Glutamatergic neuron (in vitro differentiated cells): ENCODE results near the gene ADRM1. TPM values are rescaled to one million over a fixed set of nuclear protein-coding genes. Genes with fewer than 3 reads are reported as not detected.

ENCODE experiments used
- DNase-seq: peaks from one replicate; pipeline ENCODE4 v3.0.0; 2022
- H3K27ac Mint-ChIP-seq: one replicate; pipeline ENCODE4 v1.8.0; 2020; ENCODE audit warnings: mild to moderate bottlenecking, mixed read lengths, inconsistent platforms; ENCODE audit not compliant: unreplicated experiment
- H3K27me3 Mint-ChIP-seq: one replicate; pipeline ENCODE4 v1.8.0; 2020; ENCODE audit warnings: mild to moderate bottlenecking, moderate library complexity, mixed read lengths, inconsistent platforms; ENCODE audit not compliant: unreplicated experiment
- H3K36me3 Mint-ChIP-seq: one replicate; pipeline ENCODE4 v1.8.0; 2020; ENCODE audit warnings: mild to moderate bottlenecking, mixed read lengths, inconsistent platforms; ENCODE audit not compliant: unreplicated experiment
- H3K4me1 Mint-ChIP-seq: one replicate; pipeline ENCODE4 v1.8.0; 2020; ENCODE audit warnings: mild to moderate bottlenecking, low read depth, mixed read lengths, inconsistent platforms; ENCODE audit not compliant: unreplicated experiment
- H3K4me3 Mint-ChIP-seq: one replicate; pipeline ENCODE4 v1.8.0; 2020; ENCODE audit warnings: mild to moderate bottlenecking, mixed read lengths, inconsistent platforms; ENCODE audit not compliant: unreplicated experiment
- H3K9me3 Mint-ChIP-seq: one replicate; pipeline ENCODE4 v1.8.0; 2020; ENCODE audit warnings: mild to moderate bottlenecking, moderate library complexity, mixed read lengths, inconsistent platforms; ENCODE audit not compliant: unreplicated experiment
- total RNA-seq: library from RNA; stranded (reverse); fragmentation: NEBNext Ultra II Directional; extraction: Animal tissue kit (Norgen Biotek cat#: 25700); gene quantifications from one replicate; pipeline ENCODE4 v1.2.1, GENCODE V29; 2021; ENCODE audit not compliant: unreplicated experiment
- TF ChIP-seq, protein P1 (sequence below): fragments of 200-600 bp; sonication (generic); IDR thresholded peaks from one replicate; pipeline ENCODE4 v1.5.0; 2021; ENCODE audit not compliant: partially characterized antibody, unreplicated experiment

The ADRM1 gene
- total RNA-seq, 1 donor from 2014 or later = 74.8 TPM

DNA sequence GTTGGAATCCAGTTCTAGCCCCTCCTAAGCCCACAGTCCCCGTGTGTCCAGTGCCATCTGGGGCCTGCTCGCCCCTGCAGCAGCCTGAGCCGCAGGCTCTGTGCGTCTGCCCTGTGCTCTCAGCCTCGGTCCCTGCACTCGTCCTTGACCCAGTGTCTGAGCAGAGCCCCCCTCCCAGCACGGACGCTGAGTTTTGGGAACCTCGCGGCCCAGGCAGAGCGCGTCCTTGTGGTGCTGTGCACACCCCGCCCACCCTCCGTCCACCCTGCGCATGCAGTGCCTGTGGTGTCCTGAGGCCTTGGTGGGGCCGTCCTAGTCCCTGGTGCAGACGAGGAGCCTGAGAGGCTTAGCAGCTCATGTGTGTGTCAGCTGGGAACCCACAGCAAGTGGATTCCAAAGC, 32.9 kb upstream of the ADRM1 start:
- TF ChIP-seq, protein P1, sequence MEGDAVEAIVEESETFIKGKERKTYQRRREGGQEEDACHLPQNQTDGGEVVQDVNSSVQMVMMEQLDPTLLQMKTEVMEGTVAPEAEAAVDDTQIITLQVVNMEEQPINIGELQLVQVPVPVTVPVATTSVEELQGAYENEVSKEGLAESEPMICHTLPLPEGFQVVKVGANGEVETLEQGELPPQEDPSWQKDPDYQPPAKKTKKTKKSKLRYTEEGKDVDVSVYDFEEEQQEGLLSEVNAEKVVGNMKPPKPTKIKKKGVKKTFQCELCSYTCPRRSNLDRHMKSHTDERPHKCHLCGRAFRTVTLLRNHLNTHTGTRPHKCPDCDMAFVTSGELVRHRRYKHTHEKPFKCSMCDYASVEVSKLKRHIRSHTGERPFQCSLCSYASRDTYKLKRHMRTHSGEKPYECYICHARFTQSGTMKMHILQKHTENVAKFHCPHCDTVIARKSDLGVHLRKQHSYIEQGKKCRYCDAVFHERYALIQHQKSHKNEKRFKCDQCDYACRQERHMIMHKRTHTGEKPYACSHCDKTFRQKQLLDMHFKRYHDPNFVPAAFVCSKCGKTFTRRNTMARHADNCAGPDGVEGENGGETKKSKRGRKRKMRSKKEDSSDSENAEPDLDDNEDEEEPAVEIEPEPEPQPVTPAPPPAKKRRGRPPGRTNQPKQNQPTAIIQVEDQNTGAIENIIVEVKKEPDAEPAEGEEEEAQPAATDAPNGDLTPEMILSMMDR = no peak
- DNase-seq = peak; percentile 51
- Mint-ChIP-seq H3K4me1 (peaks cover 20% of the 10 kb centered on the region), H3K4me3 (peak overlapping the region; percentile 70), H3K9me3 (peaks cover 3% of the 10 kb centered on the region), H3K27ac (peak overlapping the region; percentile 48), H3K27me3 (peaks cover 7% of the 10 kb centered on the region), H3K36me3 (peaks cover 13% of the 10 kb centered on the region)

GRCh38 chr20:62272200-62272599, 30.6 kb upstream of the ADRM1 start:
- TF ChIP-seq, protein P1 = no peak
- Mint-ChIP-seq H3K4me1 (peaks cover 19% of the 10 kb centered on the region), H3K27ac (no peak overlapping the region), H3K4me3 (no peak overlapping the region), H3K9me3 (no peaks in the 10 kb centered on the region), H3K36me3 (no peaks in the 10 kb centered on the region), H3K27me3 (peaks cover 9% of the 10 kb centered on the region)
- no peak for DNase-seq

DNA sequence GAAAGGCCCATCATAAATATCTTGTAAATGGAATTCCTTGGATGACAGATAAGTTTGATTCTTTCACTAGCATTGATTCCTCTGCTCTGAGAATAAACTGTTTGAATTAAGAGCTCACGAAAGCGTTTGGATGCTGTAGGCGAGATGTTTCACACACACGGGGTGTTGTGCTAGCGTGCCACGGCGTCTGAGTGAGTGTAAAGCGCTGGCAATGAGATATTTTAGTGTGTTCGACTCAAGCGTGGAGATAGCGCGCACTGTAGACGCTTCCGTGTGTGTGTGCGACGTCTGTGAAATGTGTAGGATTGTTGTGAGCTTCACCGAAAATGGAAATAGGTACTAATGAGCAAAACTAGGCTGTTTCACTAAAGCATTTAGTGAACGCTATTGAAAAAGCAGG, 29.4 kb upstream of the ADRM1 start:
- Mint-ChIP-seq H3K27me3 (peaks cover 11% of the 10 kb centered on the region), H3K4me3 (no peak overlapping the region), H3K9me3 (peaks cover 2% of the 10 kb centered on the region), H3K27ac (no peak overlapping the region), H3K4me1 (peaks cover 17% of the 10 kb centered on the region), H3K36me3 (no peaks in the 10 kb centered on the region)
- DNase-seq = no peak
- TF ChIP-seq, protein P1 = no peak

GRCh38 chr20:62274332-62274950, 28.4 kb upstream of the ADRM1 start:
- Mint-ChIP-seq H3K4me1 (peaks cover 18% of the 10 kb centered on the region), H3K27me3 (peaks cover 13% of the 10 kb centered on the region), H3K9me3 (peaks cover 5% of the 10 kb centered on the region), H3K4me3 (no peak overlapping the region), H3K27ac (peak overlapping the region; percentile 30), H3K36me3 (peaks cover 5% of the 10 kb centered on the region)
- DNase-seq = no peak
- TF ChIP-seq, protein P1 = no peak

- peaks cover 14% of the 10 kb centered on the region for H3K4me1 Mint-ChIP-seq
- H3K27me3 Mint-ChIP-seq = peaks cover 13% of the 10 kb centered on the region
- H3K27ac Mint-ChIP-seq = no peak overlapping the region
- peaks cover 5% of the 10 kb centered on the region for H3K9me3 Mint-ChIP-seq
- H3K4me3 Mint-ChIP-seq = no peak overlapping the region
- peaks cover 5% of the 10 kb centered on the region for H3K36me3 Mint-ChIP-seq
- TF ChIP-seq, protein P1 = no peak
- DNase-seq = no peak
These were observed 27.6 kb upstream of the ADRM1 start for GRCh38 chr20:62275219-62275618.
